Muscle of arm (tissue), 12 donors: Measurements from ENCODE around the gene BIRC5. TPM values are rescaled to one million over a fixed set of nuclear protein-coding genes. Genes with fewer than 3 reads are reported as not detected.

Experiments used
- DNase-seq: peaks from one replicate; pipeline ENCODE4 v3.0.0-alpha.2; 2013
- polyA plus RNA-seq, 12 donors: library from polyadenylated mRNA; unstranded; fragments of 120-200 nt; gene quantifications; one replicate each; pipeline ENCODE4 v1.2.1, GENCODE V29; 2013; ENCODE audit not compliant: insufficient read length in 12 of 12

BIRC5 gene
- polyA plus RNA-seq, 12 donors, result 11.1 to 25.3 (median 17.2) TPM; not detected in 1

DNA sequence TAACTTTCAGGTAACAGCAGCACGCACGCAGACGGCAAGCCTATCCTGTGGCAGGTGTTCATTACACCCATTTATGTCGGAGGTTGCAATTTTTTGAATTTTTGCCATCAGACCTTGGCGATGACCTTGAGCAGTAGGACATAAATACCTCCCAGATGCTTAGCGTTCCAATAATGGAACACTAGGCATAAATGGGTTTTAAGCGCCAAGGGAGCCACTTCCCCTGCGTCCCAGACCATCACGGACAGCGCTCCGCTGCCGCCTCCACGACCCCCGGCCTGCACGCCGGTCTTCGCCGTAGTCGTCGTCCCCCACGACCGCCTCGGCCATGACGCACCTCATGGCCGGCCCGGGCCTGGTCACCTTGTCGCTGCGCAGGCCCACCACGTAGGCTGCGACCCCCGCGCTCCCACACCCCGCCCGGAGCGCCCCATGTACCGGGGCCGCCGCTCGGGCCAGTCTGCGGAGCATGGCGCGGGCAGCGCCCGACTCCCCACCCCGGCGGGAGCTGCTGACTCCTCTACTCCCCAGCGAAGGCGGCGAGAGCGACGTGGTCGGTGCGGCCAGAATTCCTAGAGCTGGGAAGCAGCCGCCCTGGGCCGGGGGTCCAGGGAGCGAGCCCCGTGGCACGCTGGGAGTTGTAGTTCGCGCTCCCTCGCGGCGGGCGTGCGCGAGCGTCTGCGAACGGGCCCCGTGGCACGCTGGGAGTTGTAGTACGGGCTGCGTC is 40.1 kb downstream of the BIRC5 start:
- DNase-seq, result peak; percentile 89

DNA sequence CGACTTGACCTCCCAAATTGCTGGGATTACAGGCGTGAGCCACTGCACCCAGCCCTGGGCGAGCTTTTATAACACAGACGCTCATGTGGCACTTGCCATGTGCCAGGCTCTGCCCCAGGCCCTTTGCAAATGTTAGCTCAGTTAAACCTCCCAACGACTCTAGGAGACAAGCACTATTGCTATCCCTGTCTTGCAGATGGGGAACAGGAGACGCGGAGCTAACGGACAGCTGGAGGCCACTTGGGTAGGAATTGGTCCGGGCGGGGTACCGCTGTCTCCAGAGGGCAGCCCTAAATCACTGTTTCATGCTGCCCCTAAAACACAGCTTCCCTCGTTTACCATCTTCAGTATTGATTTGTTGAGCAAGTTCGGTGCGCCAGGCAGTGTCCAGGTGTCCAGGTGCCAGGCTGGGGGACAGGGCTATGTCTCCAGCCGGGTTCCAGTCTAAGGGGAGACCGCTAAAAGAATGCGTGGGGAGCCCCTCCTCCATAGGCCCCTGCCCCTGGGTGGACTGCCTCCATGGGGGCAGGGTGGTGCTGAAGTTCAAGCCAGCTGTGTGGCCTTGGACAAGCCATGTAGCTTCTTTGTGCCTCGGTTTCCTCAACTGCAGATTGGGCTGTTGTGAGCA is 41.1 kb downstream of the BIRC5 start:
- DNase-seq, result no peak

DNA sequence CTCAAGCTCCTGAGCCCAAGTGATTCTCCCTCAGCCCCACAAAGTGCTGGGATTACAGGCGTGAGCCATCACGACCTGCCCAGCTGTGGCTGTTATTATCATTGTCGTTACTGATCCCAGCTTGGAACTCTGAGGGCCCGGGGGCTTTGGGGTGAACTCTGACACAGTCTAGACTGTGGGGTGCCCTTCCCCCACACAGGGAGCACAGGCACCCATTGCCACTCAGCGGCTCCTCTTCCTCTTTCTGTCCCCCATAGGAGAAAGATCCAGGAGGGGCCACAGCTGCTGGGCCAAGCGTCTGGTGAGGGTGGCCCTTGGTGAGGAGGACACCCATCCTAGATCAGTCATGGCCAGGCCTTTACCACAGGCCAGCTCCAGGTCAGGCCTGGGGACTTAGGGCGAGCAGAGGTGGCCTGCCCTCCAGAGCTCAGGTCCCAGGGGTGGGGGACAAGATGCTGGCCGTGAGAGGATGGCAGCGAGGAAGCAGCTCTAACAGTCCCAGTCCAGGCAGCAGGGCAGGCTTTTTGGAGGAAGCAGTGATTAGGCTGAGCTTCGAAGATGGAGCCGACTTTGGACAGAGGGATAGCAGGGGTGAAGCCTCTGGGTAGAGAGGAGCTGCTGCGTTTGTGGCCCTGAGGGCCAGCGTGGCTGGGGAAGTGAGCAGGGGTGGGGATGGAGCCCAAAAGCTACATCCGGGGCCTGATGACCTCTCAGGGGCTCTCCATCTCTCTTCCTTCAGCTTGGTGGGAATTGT is 42.1 kb downstream of the BIRC5 start:
- DNase-seq, result no peak

DNA sequence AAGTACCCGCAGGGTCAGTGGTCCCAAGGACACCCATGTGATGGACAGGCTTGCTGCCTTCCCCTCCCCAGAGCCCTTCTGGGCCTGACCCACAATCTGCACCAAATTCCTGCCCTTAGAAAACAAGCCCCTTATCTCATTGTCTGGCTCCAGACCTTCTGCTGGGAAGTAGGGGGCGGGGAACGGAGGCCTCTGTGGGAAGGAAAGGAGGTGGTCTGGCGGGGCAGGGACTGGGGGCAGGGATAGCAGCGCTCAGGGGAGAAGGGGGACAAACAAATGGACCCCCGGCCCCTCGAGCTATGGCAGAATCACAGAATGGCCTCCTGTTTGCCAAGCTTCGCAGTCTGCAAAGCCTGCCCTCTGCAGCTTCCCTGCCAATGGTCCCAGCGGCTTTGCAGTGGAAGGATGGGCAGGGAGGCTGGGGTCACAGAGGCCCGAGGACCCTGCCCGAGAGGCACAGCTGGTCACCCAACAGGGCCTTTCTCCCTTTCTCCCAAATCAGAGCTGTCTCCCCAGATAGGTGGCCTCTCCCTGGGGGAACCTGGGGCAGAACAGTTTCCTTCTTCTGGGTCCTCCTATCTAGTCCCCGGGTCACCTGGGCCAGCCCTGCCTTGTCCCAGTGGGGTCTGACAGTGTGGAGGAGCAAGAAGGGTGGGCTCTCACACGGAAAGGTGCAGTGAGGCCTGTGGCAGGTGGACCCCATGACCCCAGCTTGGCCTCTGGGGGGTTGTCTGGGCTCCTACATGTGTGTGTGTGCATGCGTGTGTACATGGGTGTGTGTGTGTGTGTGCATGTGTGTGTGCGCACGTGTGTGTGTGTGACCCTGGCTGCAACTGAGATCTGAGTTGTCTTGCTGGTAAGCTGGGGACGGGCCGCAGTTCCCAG is 42.9 kb downstream of the BIRC5 start:
- DNase-seq, result no peak

DNA sequence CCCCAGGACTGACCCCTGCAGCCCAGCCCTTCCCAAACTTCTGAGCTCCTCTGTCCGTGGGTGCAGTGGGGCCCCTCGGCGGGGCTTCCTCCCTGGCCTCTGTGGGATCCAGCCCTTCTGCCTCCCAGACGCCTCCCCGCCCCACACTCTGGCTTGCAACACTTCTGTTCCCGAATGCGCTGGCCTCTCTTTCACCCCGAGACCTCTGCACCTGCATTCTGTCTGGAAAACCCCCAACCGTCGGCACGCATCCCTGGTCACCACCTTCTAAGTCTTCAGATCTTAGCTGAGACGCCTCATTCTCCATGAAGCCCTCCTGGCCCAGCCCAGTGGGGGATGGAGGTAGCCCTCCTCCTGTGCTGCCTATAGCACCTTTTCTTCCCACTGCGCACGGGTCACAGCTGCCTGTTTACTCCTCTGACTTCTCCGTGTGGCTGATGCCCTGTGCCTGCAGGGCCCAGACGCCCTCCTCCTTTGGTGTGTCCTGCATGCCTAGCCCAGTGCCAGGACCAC is 43.8 kb downstream of the BIRC5 start:
- DNase-seq, result no peak

DNA sequence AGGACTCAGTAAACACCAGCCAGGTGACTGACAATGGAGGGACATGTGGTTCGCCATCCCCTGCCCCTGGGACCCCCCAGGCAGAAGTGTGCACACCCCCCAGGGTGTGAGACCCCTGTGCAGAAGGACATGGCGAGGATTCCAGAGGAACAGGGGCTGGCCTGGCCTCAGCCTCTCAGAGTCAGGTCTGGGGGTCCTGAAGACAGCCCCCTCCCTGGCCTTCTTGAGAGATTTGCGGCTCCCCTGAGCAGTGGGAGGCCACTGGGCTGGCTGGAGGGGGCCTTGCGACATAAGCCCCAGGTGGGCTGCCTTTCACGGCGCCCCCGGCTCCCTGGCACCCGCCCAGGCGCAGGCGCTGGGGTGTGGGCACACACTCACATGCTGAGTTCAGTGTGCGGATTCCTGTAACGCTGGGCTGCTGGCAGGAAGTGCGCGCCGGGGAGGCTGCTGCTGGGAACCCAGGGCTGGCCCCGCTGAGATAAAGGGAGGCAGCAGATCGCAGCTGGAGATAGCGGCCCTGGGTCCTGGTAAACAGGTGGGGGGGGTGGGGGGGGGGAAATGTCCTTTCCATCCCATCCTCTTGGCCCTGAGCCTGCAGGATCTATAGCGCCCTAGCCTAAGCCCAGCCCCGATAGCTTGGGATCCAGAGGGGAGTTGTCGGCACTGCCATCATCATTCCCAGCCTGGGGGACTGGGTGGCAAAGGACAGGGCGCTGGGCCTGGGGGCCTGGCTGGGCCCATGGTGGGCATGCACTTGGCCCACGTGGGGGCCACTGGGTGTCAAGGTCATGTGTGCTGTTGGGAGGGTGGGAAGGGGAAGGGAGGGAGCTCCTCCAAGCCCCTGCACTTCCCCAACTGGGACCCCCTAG is 44.5 kb downstream of the BIRC5 start:
- DNase-seq, result no peak

DNA sequence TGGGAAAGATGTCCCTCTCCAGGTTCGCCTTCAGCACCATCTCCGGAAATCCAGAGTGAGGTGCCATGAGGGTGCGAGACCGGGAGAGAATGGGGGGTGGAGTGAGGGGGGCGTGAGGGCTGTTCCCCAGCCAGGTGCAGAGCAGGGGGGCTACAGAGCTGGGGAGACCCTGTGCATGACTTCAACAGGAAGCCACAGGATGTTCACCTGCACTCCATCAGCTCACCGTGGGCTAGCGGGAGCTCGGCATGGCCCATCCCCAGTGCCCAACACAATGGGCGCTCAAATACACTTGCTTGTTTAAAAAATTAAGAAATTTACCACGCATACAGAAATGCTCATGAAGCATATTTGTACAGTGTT is 45.1 kb downstream of the BIRC5 start:
- DNase-seq, result no peak

DNA sequence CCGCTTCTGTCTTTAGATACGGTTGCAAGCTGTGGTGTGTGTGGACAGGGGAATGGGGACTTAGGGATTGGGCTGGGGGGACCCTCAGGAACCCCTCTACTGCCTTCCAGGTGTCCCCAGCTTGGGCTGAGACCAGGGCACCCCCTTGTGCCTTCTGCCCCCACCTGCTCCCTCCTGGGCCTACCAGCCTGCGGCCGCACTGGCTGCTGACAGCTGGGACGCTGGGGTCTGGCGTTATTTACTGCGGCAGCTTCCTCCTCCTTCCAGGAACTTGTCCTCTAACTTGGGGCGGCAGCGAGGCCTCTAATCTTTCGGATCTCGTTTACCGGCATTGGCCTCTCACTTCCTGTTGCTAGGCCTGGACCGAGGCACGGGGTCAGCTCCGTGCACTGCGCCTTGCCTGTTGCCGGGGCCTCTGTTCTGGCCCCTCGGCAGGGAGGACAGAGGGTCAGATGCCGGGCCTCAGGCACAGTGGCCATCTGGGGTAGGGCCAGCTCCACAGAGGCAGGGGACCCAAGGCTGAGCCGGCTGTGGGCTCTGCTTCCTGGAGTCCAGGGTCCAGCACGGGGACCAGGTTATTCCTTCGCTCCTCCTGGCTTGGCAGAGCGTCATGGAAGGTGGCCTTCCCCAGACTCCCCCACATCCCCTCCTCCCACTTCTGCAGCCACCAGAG is 49.1 kb downstream of the BIRC5 start:
- no peak for DNase-seq

DNA sequence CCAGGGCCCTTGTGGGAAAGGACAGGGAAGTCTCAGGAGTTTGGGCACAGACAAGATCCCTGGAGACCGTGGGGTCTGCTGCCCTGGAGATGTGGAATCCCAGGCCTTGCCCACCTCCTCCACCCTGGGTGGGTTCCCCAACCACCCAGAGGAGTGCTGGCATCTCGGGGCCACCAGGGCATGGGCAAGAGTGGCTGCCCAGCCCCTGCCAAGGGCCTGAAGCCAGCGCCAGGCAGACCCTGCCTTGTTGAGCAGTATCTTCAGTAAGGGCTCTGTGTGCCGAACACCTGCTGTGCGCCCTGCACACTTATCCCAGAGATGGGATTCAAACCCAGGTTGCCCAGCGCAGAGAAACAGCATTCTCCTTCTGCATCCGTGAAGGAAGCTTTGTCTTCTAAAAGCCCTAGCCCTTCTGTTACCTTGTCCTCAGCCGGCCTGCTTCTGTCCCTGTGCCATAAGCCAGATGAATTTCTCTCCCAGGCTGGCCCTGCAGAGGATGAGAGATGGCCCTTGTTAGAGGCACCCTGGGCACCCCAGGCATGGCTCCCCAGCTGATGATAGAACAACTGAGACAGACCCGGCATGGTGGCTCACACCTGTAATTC is 49.8 kb downstream of the BIRC5 start:
- no peak for DNase-seq

DNA sequence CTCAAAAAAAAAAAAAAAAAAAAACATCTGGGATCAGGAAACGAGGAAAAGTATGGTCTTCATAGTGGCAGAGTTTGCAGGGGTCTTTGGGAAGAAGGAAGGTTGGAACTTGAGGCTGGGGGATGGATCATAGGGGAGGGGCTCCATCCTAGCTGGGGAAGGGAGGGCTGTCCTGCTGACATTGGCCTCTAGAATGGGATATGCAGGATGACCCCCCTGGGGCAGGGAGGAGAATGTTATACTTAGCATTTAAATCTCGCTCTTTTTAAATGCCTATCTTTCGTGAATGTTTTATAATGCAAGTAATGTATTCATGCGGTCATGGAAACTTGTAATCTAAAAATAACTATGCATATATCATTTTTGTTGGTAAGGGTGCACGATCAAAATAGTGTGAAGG is 50.5 kb downstream of the BIRC5 start:
- DNase-seq, result no peak

DNA sequence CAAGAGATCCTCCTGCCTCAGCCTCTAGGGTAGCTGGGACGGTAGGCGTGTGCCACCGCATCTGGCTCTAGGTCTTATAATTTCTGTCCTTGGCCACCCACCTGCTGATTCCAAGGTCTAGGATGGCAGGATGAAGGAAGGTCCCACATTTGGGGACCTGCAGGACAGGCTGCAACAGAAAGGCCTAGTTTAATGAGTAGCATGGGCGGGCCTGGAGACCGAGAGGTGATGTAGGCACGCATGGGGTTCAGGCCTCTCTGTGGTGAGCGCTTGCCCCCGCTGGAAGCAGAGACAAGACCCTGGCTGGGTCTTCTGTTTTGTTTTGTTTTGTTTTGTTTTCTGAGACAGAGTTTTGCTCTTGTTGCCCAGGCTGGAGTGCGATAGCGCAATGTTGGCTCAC is 51.1 kb downstream of the BIRC5 start:
- DNase-seq, result no peak

DNA sequence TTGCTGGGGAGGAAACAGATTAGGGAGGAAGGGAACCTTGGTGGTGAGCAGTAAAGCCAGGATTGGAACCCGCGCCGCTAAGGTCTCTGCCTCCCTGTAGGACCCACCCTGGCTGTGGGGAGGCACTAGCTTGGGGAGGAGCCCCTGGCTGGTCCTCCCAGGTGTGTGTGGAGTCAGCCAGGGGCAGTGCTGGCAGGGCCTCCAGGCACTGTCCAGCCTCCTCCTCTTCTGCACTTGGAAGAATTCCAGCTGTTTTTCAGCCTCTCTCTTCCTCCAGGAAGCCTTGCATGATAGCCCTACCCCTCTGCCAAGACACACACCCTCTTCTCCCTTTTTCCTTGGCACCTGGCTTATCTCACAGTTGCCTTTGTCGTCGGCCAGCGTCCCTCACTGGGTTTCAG is 52.2 kb downstream of the BIRC5 start:
- DNase-seq, result no peak

DNA sequence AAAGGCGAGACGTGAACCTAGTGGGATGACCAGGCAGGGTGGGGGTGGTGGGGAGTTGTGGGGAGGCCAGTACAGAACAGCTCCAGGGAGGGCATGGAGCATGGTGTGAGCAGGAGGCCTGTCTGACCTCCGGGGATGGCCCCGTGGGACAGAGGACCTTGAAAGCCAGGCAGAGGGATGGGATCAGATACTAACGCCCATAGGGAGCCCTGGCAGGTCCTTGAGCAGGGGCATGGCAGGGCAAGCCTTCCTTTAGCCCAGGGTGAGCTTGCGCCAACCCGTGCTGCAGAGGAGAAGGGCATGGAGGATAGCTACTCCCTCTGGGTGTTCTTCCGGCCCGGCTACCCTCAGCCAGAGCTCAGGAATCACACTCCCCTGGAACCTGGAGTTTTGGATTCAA is 52.7 kb downstream of the BIRC5 start:
- DNase-seq, result no peak

DNA sequence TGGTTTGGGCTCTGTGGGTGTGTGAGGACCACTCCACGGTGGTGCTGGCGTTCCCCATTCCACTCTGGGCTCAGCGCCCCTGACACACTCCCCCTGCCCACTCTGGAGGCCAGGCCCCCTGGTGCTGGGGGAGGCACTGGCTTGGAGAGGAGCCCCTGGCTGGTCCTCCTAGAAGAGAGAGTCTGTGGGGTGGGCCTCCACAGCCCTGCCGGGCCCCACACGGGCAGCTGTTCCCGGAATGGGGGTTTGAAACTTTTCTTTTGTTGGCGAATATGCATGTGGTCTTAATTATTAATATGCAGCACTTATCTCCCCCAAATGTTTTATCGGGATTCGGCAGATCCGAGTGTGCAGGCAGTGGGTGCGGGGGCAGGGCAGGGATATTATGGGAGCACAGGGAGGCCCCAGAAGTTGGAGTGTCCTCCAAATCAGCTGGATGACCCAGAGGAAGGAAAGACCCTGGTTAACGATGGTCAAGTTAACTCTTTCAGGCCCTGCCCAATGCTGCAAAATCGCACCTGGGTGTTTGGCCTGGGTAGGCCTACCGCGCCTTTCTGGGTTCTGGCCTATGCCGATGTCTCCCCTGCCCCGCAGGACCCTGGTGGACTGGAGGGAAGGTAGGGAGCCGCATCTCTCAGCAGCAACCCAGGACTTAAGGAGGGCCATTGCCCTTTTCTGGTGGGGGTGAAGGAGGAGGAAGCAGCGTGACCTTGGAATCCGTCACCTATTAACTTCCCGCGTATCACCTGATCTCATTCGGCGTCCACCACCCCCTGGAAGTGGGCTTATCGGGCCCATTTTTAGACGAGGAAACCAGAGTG is 53.4 kb downstream of the BIRC5 start:
- no peak for DNase-seq

DNA sequence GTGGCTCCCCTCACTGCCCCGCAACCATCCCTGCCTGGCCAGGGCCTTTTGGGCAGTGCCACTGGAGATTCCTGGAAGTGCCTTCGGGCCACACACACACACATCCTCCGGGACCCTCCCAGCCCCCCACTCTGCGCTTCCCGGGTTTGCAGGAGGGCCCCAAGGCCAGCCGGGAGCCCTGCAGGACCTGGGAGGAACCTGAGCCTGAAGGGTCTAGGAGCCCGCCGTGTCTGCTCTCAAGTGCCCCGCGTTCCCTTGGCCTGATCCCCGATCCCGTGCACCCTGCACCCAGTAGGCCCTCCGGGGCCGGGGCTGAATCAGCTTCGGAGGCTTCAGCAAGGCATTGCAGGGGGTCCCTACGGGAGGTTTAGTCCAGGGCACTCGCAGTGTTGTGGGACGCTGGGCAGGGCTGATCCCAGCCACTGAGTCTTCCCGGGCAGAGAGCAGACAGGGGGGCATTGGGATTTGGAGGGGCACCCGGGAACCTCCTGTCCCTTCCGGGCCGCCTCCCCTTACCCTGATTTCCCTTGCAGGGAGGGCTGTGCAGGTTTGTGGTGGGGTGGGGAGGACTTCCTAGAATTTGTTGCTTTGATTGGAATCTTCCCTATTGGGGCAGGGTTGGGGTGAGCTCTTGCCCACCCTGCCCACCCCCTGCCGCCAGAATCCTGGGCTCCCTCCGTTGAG is 54.3 kb downstream of the BIRC5 start:
- no peak for DNase-seq

DNA sequence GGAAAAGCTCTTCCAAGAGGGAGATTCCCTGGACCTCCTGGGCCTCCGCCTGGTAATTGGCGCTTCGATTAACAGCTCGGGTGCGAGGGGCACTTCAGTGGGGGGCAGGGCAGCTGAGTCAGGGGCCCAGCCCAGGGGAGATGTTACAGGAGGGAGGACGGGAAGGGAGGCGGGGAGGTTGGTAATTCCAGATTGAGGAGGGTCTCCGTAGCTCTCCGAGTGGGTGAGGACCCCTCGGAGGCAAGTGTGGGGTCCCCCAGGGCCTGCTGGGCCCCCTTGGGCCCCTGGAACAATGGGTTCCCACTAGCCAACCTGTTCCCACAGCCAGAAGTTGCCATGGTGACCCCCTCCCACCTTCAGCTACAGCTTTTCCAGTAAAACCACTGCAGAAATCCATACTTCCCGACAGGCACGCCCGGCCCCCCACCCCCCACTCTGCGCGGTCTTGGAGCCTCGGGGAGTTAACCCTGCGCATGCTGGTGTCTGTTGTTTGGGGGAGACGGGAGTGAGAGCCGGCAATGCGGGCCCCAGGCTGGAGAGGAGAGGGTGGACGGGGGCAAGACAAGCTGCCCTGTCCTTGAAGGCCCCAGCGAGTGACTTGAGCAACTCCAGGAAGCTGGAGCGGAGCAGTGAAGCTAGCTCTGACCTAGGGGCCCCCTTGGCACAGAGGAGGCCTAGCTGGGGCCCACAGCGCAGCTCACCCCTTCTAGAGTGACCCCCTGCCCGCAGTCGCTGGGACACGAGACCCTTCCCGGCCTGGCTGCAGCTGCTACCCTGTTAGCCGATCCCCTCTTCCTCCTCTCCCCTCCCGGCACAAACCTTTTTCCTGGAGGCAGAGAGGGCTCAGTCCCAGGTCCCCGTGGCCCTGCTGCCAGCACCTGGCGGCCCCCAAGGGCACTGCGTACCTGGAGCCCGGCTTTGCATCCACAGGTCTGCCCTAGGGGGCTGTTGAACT is 55.2 kb downstream of the BIRC5 start:
- no peak for DNase-seq

DNA sequence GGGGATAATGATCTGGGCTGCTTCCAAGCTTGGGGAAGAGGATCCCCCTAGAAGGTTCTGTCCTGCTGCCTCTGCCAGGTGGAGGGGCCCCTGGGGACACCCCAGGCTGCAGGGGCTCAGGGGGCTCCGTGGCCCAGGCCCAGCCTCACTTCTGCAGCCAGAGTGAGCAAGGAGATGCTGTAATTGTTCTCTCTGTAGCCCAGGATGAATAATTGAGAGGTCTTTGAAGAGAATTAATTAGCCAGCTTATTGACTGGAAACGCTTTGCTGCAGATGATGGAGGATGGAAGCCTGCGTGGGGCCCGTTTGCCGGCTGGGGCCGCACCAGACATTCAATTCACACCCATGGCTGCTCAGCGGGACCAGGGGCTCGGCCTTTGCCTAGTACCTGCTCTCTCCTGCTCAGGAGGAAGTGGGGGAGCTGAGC is 55.9 kb downstream of the BIRC5 start:
- no peak for DNase-seq
